GM19328 (cell line): Measurements from ENCODE around the gene GTF3C2.
"Not testable (repeated sequence)": the region's sequence is repeated elsewhere in the genome, so short reads cannot be mapped to it uniquely, and the experiment has no call there.

Source experiments
- ATAC-seq: cut with Tn5 transposase; IDR thresholded peaks from one replicate; pipeline ENCODE4 v1.9.1; 2021; ENCODE audit warnings: mild to moderate bottlenecking, moderate library complexity; ENCODE audit not compliant: unreplicated experiment

GTF3C2 gene

DNA sequence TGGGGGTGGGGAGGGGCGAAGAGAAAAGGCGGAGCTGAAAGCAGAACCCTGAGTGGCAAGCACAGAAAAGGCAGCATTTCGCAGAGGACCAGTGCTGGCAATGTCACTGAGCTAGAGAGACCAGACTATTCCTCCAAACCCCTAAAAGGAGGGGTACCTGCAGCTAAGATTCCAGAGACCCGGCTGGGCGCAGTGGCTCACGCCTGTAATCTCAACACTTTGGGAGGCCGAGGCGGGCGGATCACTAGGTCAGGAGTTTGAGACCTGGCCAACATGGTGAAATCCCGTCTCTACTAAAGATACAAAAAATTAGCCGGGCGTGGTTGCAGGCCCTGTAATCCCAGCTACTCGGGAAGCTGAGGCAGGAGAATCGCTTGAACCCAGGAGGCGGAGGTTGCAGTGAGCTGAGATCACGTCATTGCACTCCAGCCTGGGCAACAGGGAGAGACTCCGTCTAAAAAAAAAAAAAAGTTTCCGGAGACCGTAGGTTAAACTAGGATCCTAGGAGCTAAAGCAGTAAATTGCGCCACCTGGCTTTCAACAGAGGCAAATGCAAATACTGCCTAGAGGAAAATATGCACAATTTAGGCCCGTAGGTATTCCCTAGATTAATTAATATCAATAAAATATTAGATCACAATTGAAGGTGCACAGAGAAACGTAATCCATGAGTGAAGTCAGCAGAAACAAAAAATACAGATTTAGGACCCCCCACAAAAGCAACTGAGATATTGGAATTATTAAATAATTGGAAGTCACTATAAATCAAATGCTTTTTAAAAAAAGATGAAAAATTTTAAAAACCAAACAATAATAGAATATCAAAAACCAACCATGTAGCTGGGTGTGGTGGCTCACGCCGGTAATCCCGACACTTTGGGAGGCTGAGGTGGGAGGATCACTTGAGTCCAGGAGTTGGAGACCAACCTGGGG lies 53.2 kb downstream of the GTF3C2 start:
- ATAC-seq, result no peak

DNA sequence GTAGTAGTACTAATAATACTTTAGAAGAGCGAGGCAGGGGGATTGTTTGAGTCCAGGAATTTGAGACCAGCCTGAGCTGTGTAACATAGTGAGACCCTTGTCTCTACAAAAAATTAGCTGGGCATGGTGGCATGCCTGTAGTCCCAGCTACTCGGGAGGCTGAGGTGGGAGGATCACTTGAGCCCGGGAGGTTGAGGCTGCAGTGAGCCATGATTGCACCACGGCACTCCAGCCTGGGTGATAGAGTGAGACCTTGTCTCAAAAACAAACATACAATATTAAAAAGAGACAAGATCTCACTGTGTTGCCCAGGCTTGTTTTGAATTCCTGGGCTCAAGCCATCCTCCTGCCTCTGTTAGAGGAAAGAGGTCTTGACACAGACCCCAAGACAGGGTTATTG lies 56.0 kb downstream of the GTF3C2 start:
- ATAC-seq, result not testable (repeated sequence)

DNA sequence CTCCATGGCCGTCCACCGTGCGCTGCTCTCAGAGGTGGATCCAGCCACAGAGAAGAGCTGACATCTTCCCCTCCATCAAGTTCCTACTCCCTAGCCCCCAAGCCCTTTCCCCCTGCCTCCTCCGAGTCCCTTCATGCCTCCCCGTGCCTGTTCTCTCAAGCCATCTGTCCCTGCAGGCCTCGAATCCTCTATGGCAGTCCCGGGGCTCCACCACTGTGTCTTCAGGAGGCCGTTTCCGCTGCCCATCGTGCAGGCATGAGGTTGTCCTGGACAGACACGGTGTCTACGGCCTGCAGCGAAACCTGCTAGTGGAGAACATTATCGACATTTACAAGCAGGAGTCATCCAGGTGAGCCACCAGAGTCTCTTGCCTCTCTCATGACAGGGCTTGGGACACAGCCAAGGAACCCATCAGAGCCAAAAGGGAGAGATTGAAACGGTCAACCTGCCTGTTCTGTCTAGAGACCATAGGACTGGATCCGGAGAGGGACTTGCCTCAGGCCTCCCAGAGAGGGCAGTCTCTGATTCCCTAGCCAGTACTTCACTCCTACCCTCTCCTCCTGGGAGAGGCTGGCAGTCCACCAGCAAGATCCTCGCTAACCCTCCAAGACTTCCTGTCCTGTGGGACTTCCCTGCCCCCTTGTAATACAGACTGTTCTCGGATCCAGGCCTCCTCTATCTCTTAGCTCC lies 58.0 kb downstream of the GTF3C2 start:
- ATAC-seq, result no peak

DNA sequence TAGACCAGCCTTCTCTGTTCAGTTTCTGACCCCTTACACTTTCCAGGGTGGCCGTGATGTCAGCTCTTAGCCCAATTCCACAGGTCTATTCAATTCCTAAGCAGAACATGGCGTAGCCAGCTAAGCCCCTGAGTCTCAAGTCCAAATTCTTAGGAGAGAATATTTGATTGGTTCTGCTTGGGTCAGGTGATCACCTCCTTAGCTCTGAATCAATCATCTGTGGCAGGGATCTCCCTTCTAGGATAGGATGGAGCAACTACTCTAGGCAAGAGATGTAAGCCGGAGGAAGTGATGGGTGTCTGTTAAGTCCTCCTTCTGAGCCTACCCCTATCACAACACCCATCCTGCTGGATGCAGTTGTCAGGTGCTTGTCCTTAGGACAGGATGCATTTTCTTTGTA lies 59.4 kb downstream of the GTF3C2 start:
- ATAC-seq, result no peak

- ATAC-seq, result no peak
Measured at GRCh38 chr2:27296481-27296880, 60.1 kb downstream of the GTF3C2 start.

GRCh38 chr2:27294928-27295327 lies 61.6 kb downstream of the GTF3C2 start:
- no peak for ATAC-seq

DNA sequence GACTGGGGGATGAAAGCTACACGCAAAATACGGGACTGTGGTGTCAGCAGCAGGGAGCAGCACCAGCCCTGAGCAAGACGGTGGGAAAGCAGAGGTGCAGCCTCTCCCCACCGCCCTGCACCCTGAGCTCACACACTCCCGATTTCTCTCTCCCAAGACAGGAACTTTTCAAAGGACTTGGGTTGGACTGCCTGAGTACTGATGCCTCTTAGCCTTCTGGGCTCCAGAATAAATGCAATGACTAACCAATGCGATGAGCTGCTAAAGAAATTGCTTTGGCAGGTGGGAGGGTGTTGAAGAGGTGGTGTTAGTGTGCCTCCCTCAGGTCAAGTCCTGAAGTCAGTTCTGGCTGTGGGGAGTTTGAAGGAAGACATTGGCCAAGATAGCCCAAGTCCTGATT lies 64.7 kb downstream of the GTF3C2 start:
- no peak for ATAC-seq

- no peak for ATAC-seq
Measured at GRCh38 chr2:27290549-27290948, 66.0 kb downstream of the GTF3C2 start.

GRCh38 chr2:27288610-27289009 lies 68.0 kb downstream of the GTF3C2 start:
- ATAC-seq, result no peak

GRCh38 chr2:27285481-27285880 lies 71.1 kb downstream of the GTF3C2 start:
- no peak for ATAC-seq

DNA sequence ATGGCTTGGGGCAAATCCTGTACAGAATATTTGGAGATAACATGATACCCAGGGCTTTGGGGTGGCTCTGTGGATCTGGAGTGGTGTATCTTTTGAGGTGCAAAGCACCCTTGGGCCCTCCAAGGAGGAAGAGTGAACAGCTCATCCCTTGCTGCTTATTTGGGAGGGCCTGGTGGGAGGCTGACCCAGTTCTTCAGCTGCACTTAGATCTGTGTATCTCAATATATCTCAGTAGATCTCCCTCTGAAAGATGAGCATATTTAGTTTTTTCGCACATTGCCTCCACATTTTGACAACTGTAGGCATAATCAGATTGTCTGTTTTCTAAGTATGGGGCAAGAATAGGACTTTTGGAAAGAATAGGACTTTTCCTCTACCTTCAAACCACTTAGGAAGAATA lies 71.6 kb downstream of the GTF3C2 start:
- ATAC-seq, result no peak

GRCh38 chr2:27282892-27283291 lies 73.7 kb downstream of the GTF3C2 start:
- ATAC-seq, result no peak

GRCh38 chr2:27281855-27282559 lies 74.6 kb downstream of the GTF3C2 start, which contains the start of gene TRIM54:
TSS of gene TRIM54 (plus strand) at chr2:27282429. CDS start at chr2:27282732, 303 bp downstream.
- no peak for ATAC-seq

DNA sequence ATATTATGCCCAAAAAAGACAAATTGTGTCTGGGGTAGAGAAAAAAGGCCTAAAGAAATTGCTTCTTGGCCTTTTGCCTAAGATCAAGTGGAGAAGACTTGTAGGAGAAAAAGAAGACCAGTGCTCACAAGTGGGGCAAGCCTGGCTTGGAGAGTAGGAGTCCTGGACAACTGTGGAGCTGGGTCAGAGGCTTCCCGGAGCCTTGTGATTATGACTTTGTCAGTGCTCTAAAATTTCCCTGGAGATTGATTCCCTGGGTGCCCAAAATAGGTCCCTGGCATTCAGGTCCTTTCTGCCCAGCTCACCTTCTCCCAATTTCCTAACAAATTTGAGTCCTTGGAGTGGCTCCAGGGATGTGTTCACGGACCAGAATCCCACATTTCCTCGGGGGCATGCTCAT lies 75.1 kb downstream of the GTF3C2 start:
- no peak for ATAC-seq

DNA sequence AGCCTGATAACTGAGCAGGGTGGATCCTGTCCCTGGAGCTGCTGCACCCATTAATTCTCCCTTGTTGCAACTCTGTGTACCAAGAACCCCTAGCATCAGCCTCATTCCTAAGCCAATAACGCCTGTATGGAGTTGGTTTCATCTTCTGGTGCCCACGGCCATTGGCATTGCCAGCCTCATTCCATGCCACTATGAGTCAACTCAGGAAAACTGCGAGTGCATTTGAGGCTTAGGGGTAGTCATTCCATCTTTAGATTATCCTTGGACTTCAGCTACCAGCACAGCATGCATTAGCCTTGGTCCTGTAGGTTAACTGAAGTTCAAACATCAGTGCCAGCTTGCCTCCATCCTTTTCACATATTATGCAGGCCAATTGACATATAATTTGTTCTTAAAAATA lies 75.7 kb downstream of the GTF3C2 start:
- ATAC-seq, result no peak

DNA sequence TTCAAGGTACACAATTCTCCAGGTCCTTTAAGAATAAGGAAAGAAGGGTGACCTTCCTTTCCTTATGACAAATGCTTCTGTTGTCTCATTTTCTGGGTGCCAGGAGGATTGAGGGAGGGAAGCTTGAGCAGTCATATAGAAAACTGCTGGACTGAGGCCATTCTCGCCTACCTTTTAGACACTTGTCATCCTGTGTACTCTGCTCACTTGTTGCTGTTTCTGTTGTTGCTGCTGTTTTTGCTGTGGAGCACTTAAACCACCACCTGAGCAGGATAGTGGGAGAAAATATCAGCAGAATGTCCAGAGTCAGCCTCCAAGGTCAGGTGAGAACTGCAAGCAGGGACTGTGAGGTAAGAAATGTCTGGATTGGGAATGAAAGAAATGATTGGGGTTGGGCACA lies 78.6 kb downstream of the GTF3C2 start:
- no peak for ATAC-seq
